Activated CD4-positive, alpha-beta T cell treated with anti-CD3 and anti-CD28 coated beads, Interleukin-10, Interleukin-2, amounts not matched to agents 100 ng/mL and 50 ng/mL, durations not matched to agents 16 hours and 8 hours (primary cell): ENCODE data around the gene LSAMP.

Source experiments
- DNase-seq: peaks from one replicate; pipeline ENCODE4 v3.0.0-alpha.2; 2020

Gene LSAMP

DNA sequence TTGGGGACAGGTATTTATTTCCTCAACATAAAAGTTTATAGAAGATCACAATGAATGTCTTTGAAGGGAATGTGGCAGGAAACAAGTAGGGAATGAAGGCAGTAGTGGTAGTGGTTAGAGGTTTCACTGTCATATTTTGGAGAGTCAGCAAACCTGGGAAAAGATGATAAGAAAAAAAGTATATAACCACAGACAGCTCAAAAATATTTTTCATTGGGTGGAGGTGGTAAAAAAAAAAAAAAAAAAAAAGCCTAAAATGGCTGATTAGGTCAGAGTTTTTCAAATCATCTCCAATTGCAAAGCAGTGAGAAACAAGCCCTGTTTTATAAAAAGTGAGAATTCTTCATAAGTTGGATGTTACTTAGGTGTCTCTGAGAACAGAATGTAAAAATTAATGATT lies 400.0 kb downstream of the LSAMP start:
- DNase-seq = no peak

DNA sequence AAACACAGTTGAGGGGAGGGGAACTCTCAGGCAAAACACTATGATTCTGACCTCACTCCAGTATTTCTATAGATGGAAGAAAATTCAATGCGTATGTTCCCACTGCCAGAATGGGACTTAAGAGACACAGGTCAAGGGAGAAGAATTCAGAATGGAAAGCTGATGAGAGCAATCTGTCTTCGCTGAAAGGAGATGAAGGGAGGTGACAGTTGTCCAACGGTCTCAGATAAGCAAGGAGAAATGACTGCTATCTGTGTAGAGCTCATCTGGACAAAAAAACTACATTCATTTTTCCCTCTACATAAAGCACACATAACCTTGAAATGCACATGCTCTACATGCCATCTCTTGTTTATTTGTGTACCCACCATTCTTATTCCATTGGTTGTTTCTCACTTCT lies 405.1 kb downstream of the LSAMP start:
- no peak for DNase-seq

DNA sequence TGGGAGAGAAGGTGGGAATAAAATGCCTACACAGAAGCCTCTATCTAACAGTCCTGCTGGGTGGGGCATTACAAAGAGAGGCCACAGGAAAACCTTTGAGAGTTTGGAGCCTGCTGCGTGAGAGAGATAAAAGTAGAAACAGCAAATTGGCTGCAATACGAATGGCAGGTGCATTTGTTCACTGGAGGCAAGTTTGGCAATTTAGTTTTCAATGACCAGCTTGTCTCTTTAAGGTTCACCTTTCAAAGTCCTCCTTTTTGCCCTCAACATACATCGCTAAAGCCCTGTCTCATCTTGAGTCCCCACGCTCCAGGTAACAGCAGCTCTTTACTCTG lies 405.7 kb downstream of the LSAMP start:
- DNase-seq = no peak

DNA sequence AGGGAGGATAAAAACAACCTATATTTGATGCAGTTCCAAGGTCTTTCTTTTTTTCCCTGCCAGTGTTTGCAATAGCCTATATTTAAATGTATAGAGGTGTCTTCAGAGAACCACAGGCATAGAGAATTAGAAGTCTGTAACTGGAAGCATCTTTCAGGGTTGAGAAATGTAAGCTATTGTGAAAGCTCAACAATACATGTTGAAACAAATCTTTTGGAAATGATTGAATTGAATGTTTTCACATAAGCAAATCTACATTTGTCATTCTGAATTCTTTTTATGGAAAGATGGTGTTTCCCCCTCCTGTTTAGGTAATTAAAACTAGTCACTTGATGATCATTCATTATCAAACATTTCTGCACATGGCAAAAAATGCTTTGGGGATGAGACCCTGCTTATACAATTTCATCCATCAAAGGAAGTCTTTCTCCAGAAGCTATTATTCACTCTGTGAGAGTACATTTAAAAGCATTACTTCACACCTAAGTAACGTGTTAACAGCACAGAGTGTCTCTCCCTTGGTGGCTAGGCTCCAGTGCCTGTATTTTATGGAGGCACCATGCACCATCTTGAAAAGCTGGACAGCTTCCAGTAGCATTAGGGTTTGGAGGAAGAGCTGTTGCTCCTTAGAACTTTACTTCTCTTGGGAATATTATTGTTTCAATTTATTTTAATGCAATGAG lies 406.2 kb downstream of the LSAMP start:
- DNase-seq = no peak

DNA sequence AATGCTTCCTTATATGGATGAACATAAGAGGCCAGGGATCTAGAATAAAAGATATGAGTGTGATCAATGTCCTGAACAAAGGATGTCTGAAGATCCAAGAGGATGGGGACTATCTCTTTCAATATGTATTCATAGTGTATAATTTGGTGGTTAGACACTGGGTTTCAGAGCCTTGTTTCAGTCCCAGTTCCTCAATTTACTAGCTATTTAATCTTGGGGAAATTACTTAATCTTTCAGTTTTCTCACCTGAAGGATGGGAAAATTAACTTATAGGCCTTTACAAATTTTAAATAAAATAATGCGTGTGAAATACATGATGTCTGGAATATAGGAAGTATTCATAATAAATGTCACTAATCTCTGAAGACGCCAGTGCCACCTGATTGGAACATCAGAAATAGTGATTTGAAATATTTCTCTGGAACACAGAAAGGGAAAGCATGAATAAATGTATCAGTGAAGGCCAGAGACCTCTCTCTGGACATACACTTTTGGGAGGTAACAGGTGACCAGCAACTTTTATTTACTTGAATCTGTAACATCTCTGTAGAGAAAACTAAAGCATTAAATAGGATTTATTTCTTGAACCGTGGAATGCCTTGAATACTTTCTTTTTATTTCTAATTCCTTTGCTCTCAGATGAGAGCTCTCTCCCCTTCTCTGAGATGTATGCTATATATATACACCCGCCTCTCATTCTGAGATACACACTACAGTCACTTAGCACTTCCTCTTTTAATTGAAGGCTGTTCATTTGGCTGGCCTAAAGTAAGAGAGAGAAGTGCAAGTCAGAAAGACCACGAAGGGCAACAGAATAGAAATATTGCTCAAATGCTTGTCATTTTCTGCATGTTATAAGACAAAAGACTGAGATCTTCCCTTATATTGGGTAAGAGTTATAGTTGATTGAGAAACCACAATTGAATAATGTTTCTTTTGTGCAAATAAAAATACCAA lies 407.1 kb downstream of the LSAMP start:
- no peak for DNase-seq

DNA sequence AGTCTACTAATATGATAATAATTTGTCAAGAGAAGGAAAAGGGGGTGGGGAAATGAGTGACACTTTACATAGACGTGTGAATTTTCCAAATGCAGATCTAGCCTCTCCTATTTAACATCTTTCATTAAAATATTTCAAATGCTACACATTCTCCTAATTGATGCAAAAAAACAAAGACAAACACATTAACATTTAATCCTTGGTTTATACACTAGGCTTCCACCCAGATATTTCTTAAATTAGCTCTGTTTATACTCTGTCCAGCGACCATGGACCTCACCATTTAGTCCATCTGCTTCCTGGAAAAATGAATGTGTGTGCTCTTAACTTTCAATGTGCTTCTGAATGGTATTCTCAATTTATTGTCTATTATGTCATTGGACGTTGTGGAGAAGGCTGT lies 409.9 kb downstream of the LSAMP start:
- DNase-seq = no peak

DNA sequence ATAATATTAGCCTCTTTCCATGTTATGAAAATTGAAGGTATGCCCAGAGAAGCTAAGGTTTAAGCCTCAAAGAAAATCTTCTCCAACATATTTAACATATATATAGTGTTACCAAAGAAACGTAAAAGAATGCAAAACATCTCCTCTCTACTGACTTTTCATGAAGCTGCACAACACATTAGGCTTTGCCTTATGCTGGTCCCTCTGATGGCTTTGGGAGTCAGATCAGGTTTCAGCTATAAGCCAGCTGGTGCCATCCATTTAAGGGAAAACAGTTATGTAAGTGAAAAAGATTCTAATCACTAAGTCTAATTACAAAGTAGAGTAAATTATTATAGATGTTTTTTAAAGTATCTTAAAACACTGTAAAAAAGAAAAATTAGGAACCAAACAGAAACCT lies 410.5 kb downstream of the LSAMP start:
- no peak for DNase-seq

DNA sequence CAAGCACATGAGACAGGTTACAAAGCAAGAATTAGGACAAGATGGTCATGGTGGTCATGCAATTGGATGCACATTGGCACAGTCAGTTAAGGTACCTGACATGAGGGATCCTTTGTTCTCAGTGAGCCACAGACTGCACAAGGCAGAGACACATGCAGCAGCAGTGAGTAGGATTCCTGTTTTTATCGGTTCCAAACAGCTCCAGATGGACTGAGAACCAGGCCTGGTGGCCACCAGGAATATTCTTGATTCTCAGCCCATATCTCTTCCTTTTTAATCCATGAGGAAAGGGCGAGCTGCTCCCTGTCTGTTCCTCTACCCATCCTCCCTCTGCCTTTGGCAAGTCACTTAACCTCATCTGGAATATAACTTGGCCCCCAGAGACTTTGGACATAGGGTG lies 411.2 kb downstream of the LSAMP start:
- DNase-seq = no peak

DNA sequence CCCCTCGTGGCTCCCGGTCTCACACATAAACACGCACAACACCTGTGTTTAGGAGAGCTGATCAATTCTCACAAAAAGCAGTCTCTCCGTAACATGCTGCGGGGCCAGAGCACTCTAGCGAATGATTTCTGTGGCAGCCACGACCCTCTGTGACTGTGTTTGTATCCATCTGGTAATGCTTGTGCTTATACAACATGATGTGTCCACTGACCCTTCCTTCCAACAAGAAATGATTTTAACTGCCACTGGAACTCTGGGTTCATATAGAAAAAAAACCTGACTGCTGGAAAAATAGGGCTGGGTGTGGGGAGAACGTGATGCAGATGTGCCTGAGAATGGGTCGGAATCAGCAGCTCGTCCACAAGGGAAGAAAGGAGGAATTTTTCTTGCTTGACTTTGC lies 411.8 kb downstream of the LSAMP start:
- DNase-seq = no peak

DNA sequence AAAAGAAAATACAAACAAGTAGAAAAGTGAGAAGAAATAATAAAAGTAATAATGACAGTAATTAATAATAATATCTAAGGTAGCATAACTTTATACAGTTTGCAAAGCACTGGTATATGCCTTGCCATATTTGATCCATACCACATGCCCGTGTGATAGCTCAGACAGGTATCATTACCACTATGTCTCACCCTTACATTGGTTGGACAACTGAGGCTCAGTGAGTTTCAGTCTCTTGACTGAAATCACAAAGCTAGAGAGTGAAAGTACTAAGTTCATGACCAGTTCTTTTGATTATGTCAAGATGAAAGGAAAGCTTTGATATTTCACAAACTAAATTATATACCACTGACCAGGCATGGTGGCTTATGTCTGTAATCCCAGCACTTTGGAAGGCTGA lies 413.1 kb downstream of the LSAMP start:
- no peak for DNase-seq

DNA sequence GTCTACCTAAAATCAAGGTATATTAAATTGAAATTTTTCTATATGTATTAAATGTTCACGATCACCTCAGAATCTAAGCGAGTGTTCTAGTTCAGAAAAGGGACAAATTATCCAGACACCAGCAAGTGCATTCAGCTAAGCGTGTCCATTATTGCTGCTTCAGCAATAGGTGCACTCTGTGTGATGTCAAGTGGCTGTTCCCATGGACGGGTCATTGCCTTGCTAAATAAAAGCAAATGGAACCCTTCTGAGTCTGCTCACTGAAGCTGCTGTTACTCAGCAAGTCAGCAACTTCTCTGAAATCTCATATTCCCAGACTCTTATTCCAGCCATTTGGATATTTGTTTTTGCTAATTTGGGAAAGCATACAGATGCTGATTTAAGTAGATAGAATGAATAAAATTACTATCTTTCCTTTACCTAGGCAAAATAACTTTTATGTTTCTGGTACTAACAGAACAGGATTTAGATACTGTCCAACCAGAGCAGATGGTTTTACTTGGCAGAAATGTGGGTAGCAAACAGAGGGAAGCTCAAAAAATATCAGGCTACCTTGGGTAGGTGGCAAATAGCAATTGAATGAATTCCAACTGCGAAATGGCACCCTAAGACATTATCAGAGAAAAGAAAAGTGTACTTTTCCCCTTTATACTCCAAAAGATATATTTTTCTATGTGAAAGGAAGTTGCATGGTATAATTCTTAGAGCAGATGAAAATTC lies 415.0 kb downstream of the LSAMP start:
- DNase-seq = no peak

DNA sequence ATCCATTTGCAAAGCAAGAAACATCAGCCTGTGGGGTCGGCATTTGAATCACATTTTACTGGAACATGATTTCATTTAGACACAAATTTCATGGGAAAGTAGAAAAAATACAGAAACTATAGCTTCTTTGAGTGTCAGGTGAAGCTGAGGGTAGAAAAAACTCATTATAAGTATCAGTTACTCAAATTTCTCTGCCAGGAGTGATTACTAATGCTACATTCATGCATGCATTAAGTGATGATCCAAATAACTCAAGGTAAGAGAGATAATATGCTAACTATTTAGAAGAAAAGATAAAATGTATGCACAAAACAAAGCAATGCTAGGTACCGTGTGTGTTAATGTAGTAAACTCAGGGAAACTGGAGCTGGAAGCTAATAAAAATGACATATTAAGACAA lies 416.0 kb downstream of the LSAMP start:
- no peak for DNase-seq

DNA sequence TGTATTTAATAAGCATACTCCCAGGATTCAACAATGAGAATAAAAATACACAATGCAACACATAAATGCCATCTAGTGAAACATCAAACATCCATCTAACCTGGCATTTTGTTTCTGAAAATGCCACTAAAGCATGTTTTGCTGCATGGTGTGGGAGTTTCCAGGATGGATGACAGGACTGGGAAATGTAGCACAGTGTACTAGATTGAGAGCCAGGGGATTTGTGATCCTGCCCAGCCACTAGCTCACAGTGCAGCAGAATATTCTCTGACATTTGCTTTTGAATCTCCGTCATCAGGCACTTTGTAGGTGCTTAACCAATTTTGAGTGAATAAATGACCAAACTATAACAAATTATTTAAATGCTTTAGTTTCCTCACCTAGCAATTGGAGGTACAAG lies 417.1 kb downstream of the LSAMP start:
- no peak for DNase-seq

DNA sequence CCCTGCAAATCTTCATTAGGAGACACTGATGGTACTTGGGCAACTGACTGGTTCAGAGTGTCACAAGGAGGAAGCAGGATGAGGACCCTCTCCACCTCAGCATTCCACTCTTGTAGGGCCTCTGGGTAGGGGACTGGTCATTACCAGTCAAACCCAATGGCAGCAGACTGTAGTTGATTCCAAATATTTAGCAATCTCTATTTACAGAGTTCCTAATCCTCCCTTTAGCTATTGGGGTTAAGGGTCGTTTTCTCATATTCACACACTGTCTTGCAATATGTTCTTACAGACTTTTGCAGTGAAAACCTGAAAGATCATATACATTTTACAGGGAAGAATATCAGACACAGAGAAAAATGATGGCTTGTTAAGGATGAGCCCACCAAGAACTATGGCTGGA lies 424.3 kb downstream of the LSAMP start:
- DNase-seq = no peak

DNA sequence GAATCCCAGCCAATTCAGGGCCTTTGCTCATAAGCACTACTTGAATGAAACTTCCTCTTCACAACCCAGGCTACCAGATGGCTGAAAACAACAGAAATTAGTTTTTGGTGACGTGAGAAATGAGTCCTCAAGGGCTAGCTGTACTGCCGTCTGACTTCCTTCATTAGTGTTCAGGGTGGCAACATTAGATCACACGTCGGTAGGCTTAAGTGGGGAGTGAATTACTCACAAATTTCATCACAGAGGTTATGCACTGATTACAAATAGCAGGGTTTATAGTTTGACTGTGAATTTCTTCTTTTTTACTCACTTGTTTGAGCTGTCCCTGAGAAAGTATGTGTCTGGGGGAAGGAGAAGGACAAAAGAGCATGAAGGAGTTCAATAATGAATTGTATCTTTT lies 424.8 kb downstream of the LSAMP start:
- no peak for DNase-seq

DNA sequence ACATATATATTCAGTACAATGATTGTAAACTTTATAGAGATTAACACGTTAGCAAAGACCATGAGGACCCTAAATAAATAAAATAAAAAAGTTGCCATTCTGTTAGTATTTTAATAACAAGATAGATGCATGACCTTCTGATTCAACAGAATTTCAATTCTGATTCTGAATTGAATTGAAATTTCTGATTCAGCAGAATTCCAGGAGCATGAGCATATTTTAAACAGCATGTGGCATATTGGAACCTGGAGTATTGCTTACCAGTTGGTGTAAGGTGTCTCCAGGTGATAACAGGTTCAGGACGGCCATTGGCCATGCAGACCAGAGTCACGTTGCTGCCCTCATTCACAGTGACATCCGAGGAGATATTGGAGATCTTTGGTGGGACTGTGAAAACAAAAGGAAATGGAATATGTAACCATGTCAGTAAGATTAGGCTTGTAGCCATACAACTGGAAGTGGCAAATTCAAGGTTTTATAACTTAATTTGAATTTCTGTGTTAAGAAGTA lies 426.0 kb downstream of the LSAMP start:
- no peak for DNase-seq

DNA sequence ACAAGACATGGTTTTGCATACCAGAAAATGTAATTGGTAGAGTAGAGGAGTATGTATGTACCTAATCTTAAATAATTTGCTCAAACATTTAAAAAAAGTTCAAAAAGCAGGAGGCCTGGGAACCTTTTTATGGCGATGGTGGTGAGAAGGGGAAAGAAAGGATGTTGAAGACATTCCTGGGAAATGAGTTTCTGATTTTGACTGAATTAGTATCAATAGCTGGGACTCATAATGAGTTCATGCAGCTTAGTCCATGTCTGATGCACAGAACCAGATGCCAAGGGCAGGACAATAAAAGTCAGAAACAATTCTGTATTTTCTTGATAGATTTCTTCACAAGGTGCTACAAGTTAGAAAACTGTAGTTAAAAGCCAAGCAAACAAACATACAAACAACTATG lies 426.6 kb downstream of the LSAMP start:
- DNase-seq = no peak

DNA sequence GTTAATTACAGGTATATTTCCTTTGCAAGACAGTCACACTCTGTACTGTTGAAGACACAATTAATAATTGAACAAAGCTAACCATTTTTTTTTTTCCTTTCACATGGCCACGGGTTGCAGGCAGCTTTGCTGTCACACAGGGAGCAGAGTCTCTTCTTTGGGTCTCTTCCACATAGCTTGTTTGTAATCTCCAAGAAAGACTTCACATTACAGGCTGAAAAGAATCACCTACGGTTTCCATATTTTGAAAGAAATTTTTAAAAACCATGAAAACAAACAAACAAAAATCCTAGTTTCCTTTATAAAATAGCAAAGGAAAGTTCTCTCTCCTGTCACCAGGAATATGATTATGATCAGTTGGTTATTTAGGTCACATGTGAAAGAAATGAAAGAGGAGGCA lies 429.4 kb downstream of the LSAMP start:
- DNase-seq = no peak

DNA sequence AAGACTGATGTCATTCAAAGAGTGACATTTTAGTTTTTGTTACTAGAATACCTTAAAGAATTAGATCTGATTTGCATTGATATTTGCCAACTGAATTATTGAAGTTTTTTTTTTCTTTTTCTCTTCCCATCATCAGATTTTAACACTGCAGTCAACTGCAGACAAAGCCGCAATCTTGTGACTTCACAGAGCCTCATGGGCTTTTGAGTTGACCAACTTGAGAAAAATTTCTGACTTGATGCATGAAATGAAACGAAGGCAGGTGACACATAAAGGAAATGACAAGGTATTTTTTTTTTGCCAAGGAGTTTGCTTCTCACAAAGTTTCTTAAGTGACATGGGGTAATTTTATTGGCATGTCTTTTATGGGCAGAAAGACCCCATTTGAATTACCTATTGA lies 438.3 kb downstream of the LSAMP start:
- DNase-seq = no peak

DNA sequence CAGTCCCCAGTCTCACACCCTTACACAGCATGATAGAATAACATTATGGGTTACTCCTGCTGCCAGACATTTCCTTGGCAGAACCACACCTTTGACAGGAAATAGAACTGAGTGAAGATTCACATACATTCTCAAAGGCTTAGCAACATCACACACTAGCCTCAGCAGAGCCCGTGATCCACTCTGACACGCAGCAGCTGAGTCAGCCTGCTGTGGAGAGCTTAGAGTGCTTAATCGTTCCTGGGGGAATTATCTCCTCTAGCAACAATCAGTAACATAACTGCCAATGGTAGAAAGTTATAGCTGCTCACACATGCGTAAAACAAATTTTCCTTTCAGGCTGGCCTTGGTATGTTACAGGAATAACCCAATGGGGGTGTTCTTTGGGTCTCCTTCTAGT lies 439.9 kb downstream of the LSAMP start:
- DNase-seq = no peak

DNA sequence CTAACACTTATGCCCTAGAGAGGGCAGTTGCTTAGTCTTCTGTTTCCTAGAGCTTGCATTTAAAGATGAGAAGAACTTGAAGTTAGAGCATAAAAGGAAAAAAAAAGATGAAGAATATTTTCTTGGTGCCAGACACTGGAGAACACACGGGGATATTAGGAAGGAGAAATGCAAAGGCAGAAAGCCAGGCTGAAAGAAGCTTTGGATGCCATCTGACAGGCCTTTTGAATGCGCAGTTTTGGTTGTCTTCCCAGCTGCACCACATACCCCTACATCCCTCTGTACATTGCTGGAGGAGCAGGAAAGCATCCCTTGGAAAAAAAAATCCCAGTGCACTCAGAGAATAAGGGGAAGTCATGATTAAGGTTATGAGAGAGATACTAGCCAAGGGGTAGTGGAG lies 443.1 kb downstream of the LSAMP start:
- DNase-seq = no peak

DNA sequence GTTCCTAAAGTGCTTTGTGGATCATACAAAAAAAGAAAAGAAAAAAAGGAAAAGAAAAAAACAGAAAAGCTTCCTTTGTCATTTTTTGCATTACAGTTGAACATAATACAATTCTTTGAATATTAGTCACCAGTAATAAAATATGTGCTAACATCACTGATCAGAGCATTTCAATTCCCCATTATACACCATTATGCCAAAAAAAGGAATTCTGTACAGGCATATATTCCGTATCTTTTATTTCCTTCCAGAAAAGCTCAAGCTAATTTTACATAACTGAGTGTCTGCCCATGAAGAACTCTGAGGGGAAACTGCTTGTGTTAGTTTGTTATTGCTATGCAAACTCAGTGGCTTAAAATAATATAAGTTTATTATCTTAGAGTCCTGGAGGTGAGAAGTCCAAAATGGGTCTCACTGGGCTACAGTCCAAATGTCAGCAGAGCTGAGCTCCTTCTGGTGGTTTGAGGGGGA lies 444.1 kb downstream of the LSAMP start:
- no peak for DNase-seq

DNA sequence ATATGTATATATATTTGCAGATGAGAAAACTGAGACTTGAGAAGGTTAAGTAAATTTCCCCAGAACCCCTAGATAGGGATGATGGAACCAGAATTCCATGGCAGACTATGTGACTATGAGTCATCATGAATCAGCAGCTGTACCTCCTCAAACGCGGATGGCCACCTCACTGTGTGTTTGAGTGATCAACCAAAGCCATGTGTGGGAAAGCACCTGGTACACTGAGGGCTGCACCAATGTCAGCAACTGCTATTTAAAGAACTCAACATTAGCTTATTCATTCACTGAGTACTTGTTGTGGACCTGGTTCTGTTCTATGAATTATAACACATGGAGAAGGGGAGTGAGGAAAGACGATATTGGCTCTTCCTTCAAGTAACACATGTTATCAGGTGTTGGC lies 445.0 kb downstream of the LSAMP start:
- no peak for DNase-seq

DNA sequence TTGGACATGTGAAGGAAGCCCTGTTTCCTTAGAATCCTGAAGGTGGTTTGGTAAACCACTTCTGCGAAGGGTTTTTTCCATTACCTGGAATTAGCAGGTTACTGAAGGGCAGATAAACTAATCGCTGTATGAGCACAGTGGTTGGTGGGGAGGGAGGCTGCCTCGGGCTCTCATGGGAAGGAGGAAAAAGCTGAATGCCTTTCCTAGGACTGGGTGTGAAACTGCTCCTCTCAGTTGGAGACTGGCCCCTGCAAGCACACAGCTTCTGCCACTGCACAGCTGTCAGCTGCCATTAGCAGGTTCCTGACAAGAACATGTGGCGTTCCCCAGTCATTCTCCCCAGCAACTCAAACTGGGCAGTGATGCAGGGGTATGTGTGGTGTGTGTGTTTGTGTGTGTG lies 445.7 kb downstream of the LSAMP start:
- DNase-seq = no peak
